Activated T-cell treated with anti-CD3 and anti-CD28 coated beads, Interleukin-2, amount 50 U/mL, for 1 hour (primary cell): ENCODE results near the gene C16orf96.
"Not testable (repeated sequence)": the region's sequence is repeated elsewhere in the genome, so short reads cannot be mapped to it uniquely, and the experiment has no call there.

Experiments
- DNase-seq: peaks from one replicate; pipeline ENCODE4 v3.0.0-alpha.2; 2020

The C16orf96 gene

GRCh38 chr16:4570086-4570485 is 13.9 kb downstream of the C16orf96 start:
- no peak for DNase-seq

- no peak for DNase-seq
Measured at GRCh38 chr16:4570688-4571321, 14.7 kb downstream of the C16orf96 start.

GRCh38 chr16:4572715-4573114 is 16.6 kb downstream of the C16orf96 start:
- DNase-seq = no peak

GRCh38 chr16:4573926-4574325 is 17.8 kb downstream of the C16orf96 start:
- DNase-seq = not testable (repeated sequence)

- no peak for DNase-seq
Measured at GRCh38 chr16:4574919-4575705, 19.0 kb downstream of the C16orf96 start.

GRCh38 chr16:4576008-4576407 is 19.9 kb downstream of the C16orf96 start:
- no peak for DNase-seq

GRCh38 chr16:4578961-4579530 is 22.9 kb downstream of the C16orf96 start:
- no peak for DNase-seq

GRCh38 chr16:4580250-4580649 is 24.1 kb downstream of the C16orf96 start:
- DNase-seq = no peak

- DNase-seq = no peak
Measured at GRCh38 chr16:4583906-4584305, 27.8 kb downstream of the C16orf96 start.

- DNase-seq = no peak
Measured at GRCh38 chr16:4586291-4586690, 30.2 kb downstream of the C16orf96 start.

GRCh38 chr16:4588386-4588785 is 32.2 kb downstream of the C16orf96 start:
- DNase-seq = no peak

GRCh38 chr16:4588961-4589360 is 32.8 kb downstream of the C16orf96 start:
- no peak for DNase-seq

GRCh38 chr16:4591191-4591590 is 35.1 kb downstream of the C16orf96 start:
- no peak for DNase-seq

GRCh38 chr16:4591706-4592470 is 35.7 kb downstream of the C16orf96 start:
- no peak for DNase-seq

GRCh38 chr16:4593086-4593485 is 36.9 kb downstream of the C16orf96 start:
- no peak for DNase-seq

GRCh38 chr16:4594433-4595410 is 38.6 kb downstream of the C16orf96 start:
- DNase-seq = no peak

- DNase-seq = no peak
Measured at GRCh38 chr16:4597174-4597573, 41.0 kb downstream of the C16orf96 start.

- DNase-seq = no peak
Measured at GRCh38 chr16:4599037-4599436, 42.9 kb downstream of the C16orf96 start.

GRCh38 chr16:4599545-4599944 is 43.4 kb downstream of the C16orf96 start:
- no peak for DNase-seq

GRCh38 chr16:4601036-4601863 is 45.1 kb downstream of the C16orf96 start:
- DNase-seq = no peak

GRCh38 chr16:4601864-4602186 is 45.7 kb downstream of the C16orf96 start:
- DNase-seq = no peak
